Kidney (tissue), 14 donors: ENCODE results near the gene SUGCT. TPM values are rescaled to one million over a fixed set of nuclear protein-coding genes. Genes with fewer than 3 reads are reported as not detected.

Experiments used
- DNase-seq, 5 donors: peaks; one replicate each; pipeline ENCODE4 v3.0.0-alpha.2; 2013 to 2020
- FAIRE-seq: peaks from 2 replicates; lab custom pipeline; 2012; peaks lifted over from hg19 to GRCh38; lab: Jason Lieb, UNC
- H3K27ac ChIP-seq, 2 donors: one replicate each; pipeline ENCODE4 v1.7.0; 2013; ENCODE audit warnings: low read depth in 2 of 2, low read length in 2 of 2, inconsistent platforms in 1 of 2
- H3K27me3 ChIP-seq: one replicate; pipeline ENCODE4 v1.7.1; 2013; ENCODE audit warnings: low read length, inconsistent platforms; ENCODE audit not compliant: control insufficient read depth, insufficient read depth
- H3K36me3 ChIP-seq, 3 donors: one replicate each; pipeline versions ENCODE4 v1.7.0 to v1.7.1; 2013; ENCODE audit warnings: low read length in 3 of 3, control low read depth in 1 of 3, inconsistent platforms in 1 of 3; ENCODE audit not compliant: insufficient read depth in 3 of 3, control insufficient read depth in 2 of 3
- H3K4me1 ChIP-seq, 3 donors: one replicate each; pipeline versions ENCODE4 v1.7.0 to v1.7.1; 2013; ENCODE audit warnings: low read length in 3 of 3, inconsistent platforms in 1 of 3, low read depth in 1 of 3; ENCODE audit not compliant: control insufficient read depth in 2 of 3, insufficient read depth in 2 of 3
- H3K4me3 ChIP-seq, 3 donors: one replicate each; pipeline versions ENCODE4 v1.7.0 to v1.8.1; 2013; ENCODE audit warnings: low read length in 3 of 3, control low read depth in 1 of 3, inconsistent platforms in 1 of 3
- H3K9ac ChIP-seq, 3 donors: one replicate each; pipeline versions ENCODE4 v1.7.0 to v1.7.1; 2013; ENCODE audit warnings: low read length in 3 of 3, control low read depth in 1 of 3, inconsistent platforms in 1 of 3
- H3K9me3 ChIP-seq, 3 donors: one replicate each; pipeline versions ENCODE4 v1.7.0 to v1.7.1; 2013; ENCODE audit warnings: low read length in 3 of 3, control low read depth in 1 of 3, inconsistent platforms in 1 of 3; ENCODE audit not compliant: control insufficient read depth in 2 of 3, insufficient read depth in 1 of 3
- CTCF ChIP-seq: IDR thresholded peaks from 3 replicates; pipeline ENCODE4 v1.5.1; 2012; ENCODE audit warnings: mild to moderate bottlenecking, moderate library complexity, borderline replicate concordance; ENCODE audit not compliant: insufficient read depth; ENCODE audit errors: extremely low read depth
- intact Hi-C: fragments of 100-400 bp; cut with DNase I; formaldehyde crosslinking; loops from one replicate; pipeline ENCODE4 v1.11.1; 2022
- polyA plus RNA-seq: library from polyadenylated mRNA; stranded (reverse); fragments of 350-450 nt; fragmentation: Illumina TruSeq; extraction: RNeasy Lipid Tissue Mini Kit (QIAGEN cat#74804); gene quantifications from one replicate; pipeline ENCODE4 v1.2.3, GENCODE V29; 2014; ENCODE audit warnings: low read depth, low replicate concordance; ENCODE audit not compliant: insufficient read depth
- total RNA-seq: library from RNA; stranded (reverse); fragmentation: NEBNext Ultra II Directional; extraction: Animal tissue kit (Norgen Biotek cat#: 25700); gene quantifications from one replicate; pipeline ENCODE4 v1.2.1, GENCODE V29; 2021
- donor health status: control.
- donor health status: control.
- donor health status: control.
- donor health status: control.
- donor health status: control.
- donor health status: DM: yes; HTN: yes; CAD: no.
- donor health status: Normal renal cell carcinoma (clear cell type).

Gene SUGCT
- total and polyA plus RNA-seq, 2 donors from 2014 or later, result 7.6 to 45.1 TPM

GRCh38 chr7:40804477-40805215, 669.8 kb downstream of the SUGCT start:
- Histone ChIP-seq H3K9ac (no peak overlapping the region), H3K27ac (no peak overlapping the region), H3K27me3 (no peaks in the 10 kb centered on the region), H3K4me1 (no peaks in the 10 kb centered on the region), H3K4me3 (no peak overlapping the region), H3K9me3 (no peaks in the 10 kb centered on the region), H3K36me3 (no peaks in the 10 kb centered on the region)
- intact Hi-C loops, result no loop called here
- no peak for TF ChIP-seq CTCF
- DNase-seq (no peak), FAIRE-seq (no peak)

- H3K27me3 ChIP-seq, result no peaks in the 10 kb centered on the region
- H3K9me3 ChIP-seq, result no peaks in the 10 kb centered on the region
- no peak overlapping the region for H3K4me3 ChIP-seq
- FAIRE-seq (no peak), DNase-seq (no peak)
- TF ChIP-seq CTCF, result no peak
- intact Hi-C loops, result no loop called here
- no peaks in the 10 kb centered on the region for H3K36me3 ChIP-seq
- no peaks in the 10 kb centered on the region for H3K4me1 ChIP-seq
- H3K9ac ChIP-seq, result no peak overlapping the region
- H3K27ac ChIP-seq, result no peak overlapping the region
Measured at GRCh38 chr7:40805361-40805760, 670.6 kb downstream of the SUGCT start.

GRCh38 chr7:40808378-40808942, 673.7 kb downstream of the SUGCT start:
- FAIRE-seq, result no peak
- Histone ChIP-seq H3K36me3 (no peaks in the 10 kb centered on the region), H3K27ac (no peak overlapping the region), H3K9ac (no peak overlapping the region), H3K9me3 (peaks cover 0 to 8% (median 0%) of the 10 kb centered on the region in 3 donors), H3K27me3 (no peaks in the 10 kb centered on the region), H3K4me3 (no peak overlapping the region), H3K4me1 (no peaks in the 10 kb centered on the region)
- intact Hi-C loops, result no loop called here
- peak in 1 of 5 donors; percentile 73 for DNase-seq
- no peak for TF ChIP-seq CTCF
